CD4-positive, CD25-positive, alpha-beta regulatory T cell (primary cell): Measurements from ENCODE around the gene KCNQ1. TPM values are rescaled to one million over a fixed set of nuclear protein-coding genes. Genes with fewer than 3 reads are reported as not detected.

ENCODE experiments used
- ATAC-seq, 2 donors: fragments of 150-1000 bp; cut with Tn5 transposase; one replicate each; pipeline ENCODE4 v1.10.0; 2021; ENCODE audit warnings: low read depth in 2 of 2, moderate number of reproducible peaks in 2 of 2, moderate library complexity in 1 of 2
- DNase-seq, 3 donors: peaks; one replicate each; pipeline versions ENCODE4 v3.0.0 to v3.0.0-alpha.2; 2012 to 2022; ENCODE audit warnings: mixed read lengths in 1 of 3
- H3K27ac ChIP-seq: one replicate; pipeline ENCODE4 v1.7.0; 2013; ENCODE audit warnings: mild to moderate bottlenecking, low read length; ENCODE audit not compliant: insufficient read depth, poor library complexity, severe bottlenecking
- H3K27me3 ChIP-seq: one replicate; pipeline ENCODE4 v1.7.0; 2013; ENCODE audit warnings: low read length; ENCODE audit not compliant: control insufficient read depth, insufficient read depth
- H3K36me3 ChIP-seq: one replicate; pipeline ENCODE4 v1.7.0; 2013; ENCODE audit warnings: mild to moderate bottlenecking, low read length, moderate library complexity; ENCODE audit not compliant: control insufficient read depth, insufficient read depth
- H3K4me1 ChIP-seq: 2 replicates; pipeline ENCODE4 v1.7.0; 2013; ENCODE audit warnings: mild to moderate bottlenecking, low read length; ENCODE audit not compliant: insufficient read depth, control insufficient read depth, poor library complexity, severe bottlenecking
- H3K4me3 ChIP-seq: one replicate; pipeline ENCODE4 v1.7.0; 2013; ENCODE audit warnings: low read depth, mild to moderate bottlenecking, low read length, moderate library complexity
- H3K9me3 ChIP-seq, 2 experiments: 1 replicate in 1 of 2; 2 replicates in 1 of 2; pipeline ENCODE4 v1.7.0; 2013; ENCODE audit warnings: low read length in 2 of 2, mild to moderate bottlenecking in 1 of 2, moderate library complexity in 1 of 2; ENCODE audit not compliant: control insufficient read depth in 2 of 2
- H3K27ac Mint-ChIP-seq, 3 donors: one replicate each; pipeline ENCODE4 v1.8.0; 2020 to 2022; ENCODE audit warnings: mild to moderate bottlenecking in 3 of 3, mixed read lengths in 3 of 3, moderate library complexity in 2 of 3
- H3K27me3 Mint-ChIP-seq: one replicate; pipeline ENCODE4 v1.8.0; 2022; ENCODE audit warnings: mild to moderate bottlenecking, mixed read lengths
- H3K36me3 Mint-ChIP-seq: one replicate; pipeline ENCODE4 v1.8.0; 2020; ENCODE audit warnings: mixed read lengths
- H3K4me1 Mint-ChIP-seq, 4 donors: one replicate each; pipeline ENCODE4 v1.8.0; 2020 to 2022; ENCODE audit warnings: mixed read lengths in 4 of 4, mild to moderate bottlenecking in 1 of 4
- H3K4me3 Mint-ChIP-seq, 4 donors: one replicate each; pipeline ENCODE4 v1.8.0; 2020 to 2022; ENCODE audit warnings: mild to moderate bottlenecking in 4 of 4, mixed read lengths in 4 of 4, moderate library complexity in 3 of 4
- H3K9me3 Mint-ChIP-seq, 7 donors: one replicate each; pipeline ENCODE4 v1.8.0; 2020 to 2022; ENCODE audit warnings: mixed read lengths in 7 of 7, mild to moderate bottlenecking in 3 of 7, moderate library complexity in 2 of 7
- polyA plus RNA-seq, 4 donors: library from polyadenylated mRNA; unstranded; fragments of 300-500 nt; fragmentation: Illumina TruSeq; gene quantifications; one replicate each; pipeline ENCODE4 v1.2.3, GENCODE V29; 2021
- total RNA-seq: library from RNA; stranded (reverse); gene quantifications from one replicate; pipeline ENCODE4 v1.2.3, GENCODE V29; 2022

The KCNQ1 gene
- total and polyA plus RNA-seq, 5 donors from 2014 or later: 5.5 to 13.4 (median 6.8) TPM

GRCh38 chr11:2459016-2459725, 14.4 kb downstream of the KCNQ1 start:
- Mint-ChIP-seq H3K27me3 (peaks cover 6% of the 10 kb centered on the region), H3K4me1 (peaks cover 0 to 43% (median 8%) of the 10 kb centered on the region in 4 donors), H3K27ac (no peak overlapping the region), H3K9me3 (no peaks in the 10 kb centered on the region), H3K36me3 (peaks cover 7% of the 10 kb centered on the region), H3K4me3 (no peak overlapping the region)
- Histone ChIP-seq H3K4me3 (no peak overlapping the region), H3K27ac (no peak overlapping the region), H3K36me3 (no peaks in the 10 kb centered on the region), H3K27me3 (no peaks in the 10 kb centered on the region), H3K9me3 (no peaks in the 10 kb centered on the region), H3K4me1 (peaks cover 9% of the 10 kb centered on the region)
- no peak for ATAC-seq
- DNase-seq: no peak

GRCh38 chr11:2459796-2460531, 15.2 kb downstream of the KCNQ1 start:
- Histone ChIP-seq H3K4me1 (peaks cover 9% of the 10 kb centered on the region), H3K4me3 (no peak overlapping the region), H3K27me3 (no peaks in the 10 kb centered on the region), H3K36me3 (no peaks in the 10 kb centered on the region), H3K9me3 (no peaks in the 10 kb centered on the region), H3K27ac (no peak overlapping the region)
- Mint-ChIP-seq H3K9me3 (no peaks in the 10 kb centered on the region), H3K27me3 (peaks cover 6% of the 10 kb centered on the region), H3K4me1 (peaks cover 0 to 48% (median 6%) of the 10 kb centered on the region in 4 donors), H3K4me3 (no peak overlapping the region), H3K36me3 (peaks cover 4% of the 10 kb centered on the region), H3K27ac (no peak overlapping the region)
- ATAC-seq (no peak), DNase-seq (no peak)

DNA sequence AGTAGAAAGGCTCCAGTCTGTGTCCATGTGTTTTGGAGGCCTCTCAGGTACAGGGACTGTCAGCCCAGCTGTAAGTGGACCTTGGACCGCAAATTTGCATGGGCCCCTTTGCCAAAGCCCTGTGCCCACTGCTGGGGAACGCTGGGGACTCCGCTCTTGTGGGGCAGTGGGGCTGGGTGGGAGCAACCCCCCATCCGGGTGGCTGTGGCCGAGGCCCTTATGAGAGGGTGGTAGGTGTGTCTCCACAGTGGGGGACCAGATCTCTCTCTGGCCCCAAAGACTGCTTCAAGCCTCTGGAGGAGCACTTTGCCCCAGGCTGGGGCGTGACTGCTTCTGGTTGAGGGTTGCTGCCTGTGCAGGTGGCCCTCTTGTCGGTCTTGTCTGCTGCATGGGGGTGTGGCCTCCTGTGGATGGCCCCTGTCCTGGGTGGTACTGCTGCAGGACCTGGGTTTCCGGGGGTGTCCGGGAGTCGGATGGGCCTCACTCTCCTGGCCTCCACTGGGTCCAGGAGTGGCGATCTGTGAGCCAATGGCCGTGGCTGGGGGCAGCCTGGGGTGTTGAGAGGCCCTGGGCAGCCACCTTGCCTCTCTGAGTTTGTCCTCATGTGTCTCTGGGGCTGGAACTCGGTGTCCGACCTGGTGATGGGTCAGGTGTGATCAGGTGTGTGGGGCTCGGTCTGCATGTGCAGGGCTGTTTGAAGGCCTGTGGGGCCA, 15.9 kb downstream of the KCNQ1 start:
- Mint-ChIP-seq H3K4me1 (peaks cover 0 to 50% (median 5%) of the 10 kb centered on the region in 4 donors), H3K4me3 (no peak overlapping the region), H3K27me3 (peaks cover 6% of the 10 kb centered on the region), H3K36me3 (no peaks in the 10 kb centered on the region), H3K27ac (peak overlapping the region in 1 of 3 donors; percentile 62), H3K9me3 (no peaks in the 10 kb centered on the region)
- Histone ChIP-seq H3K9me3 (no peaks in the 10 kb centered on the region), H3K27ac (no peak overlapping the region), H3K36me3 (no peaks in the 10 kb centered on the region), H3K4me1 (peaks cover 9% of the 10 kb centered on the region), H3K4me3 (no peak overlapping the region), H3K27me3 (no peaks in the 10 kb centered on the region)
- DNase-seq: no peak
- no peak for ATAC-seq

DNA sequence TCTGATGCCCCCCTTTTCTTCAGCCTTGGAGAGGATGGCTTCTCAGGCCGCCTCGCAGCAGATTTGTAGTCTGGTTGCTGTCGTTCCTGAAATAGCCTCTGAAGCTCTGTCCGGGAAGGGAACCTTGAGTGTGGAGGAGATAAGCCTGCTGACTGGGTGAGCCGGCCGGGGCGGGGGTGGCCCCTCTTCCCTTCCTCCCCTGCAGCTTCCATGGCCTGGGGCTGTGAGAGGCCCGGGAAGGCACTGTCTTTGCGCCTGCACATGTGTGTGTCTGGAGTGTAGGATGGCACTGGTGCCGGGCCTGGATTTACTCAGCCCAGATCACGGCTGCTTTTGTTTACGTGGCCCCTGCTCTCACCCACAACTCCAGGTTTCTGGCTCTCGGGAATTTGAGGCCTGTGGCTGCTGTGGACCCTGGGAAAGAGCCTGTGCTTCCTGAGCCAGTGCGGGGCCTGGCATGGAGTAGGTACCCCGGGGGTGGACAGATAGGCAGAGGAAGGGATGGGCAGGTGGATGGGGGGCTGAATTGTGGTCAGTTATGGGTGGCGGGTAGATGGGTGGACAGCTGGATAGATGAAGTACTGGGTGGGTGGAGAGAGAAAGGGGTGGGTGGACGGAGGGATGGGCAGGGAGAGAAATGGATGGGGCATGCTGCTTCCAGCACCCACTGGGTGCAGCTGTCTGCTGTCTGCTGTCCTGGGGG, 16.6 kb downstream of the KCNQ1 start:
- H3K27ac Mint-ChIP-seq: peak overlapping the region in 1 of 3 donors; percentile 62
- no peak overlapping the region for H3K27ac ChIP-seq
- no peaks in the 10 kb centered on the region for H3K36me3 ChIP-seq
- H3K4me1 Mint-ChIP-seq: peaks cover 0 to 57% (median 7%) of the 10 kb centered on the region in 4 donors
- H3K9me3 Mint-ChIP-seq: no peaks in the 10 kb centered on the region
- ATAC-seq (no peak), DNase-seq (no peak)
- H3K4me3 Mint-ChIP-seq: no peak overlapping the region
- no peaks in the 10 kb centered on the region for H3K27me3 ChIP-seq
- no peak overlapping the region for H3K4me3 ChIP-seq
- no peaks in the 10 kb centered on the region for H3K9me3 ChIP-seq
- H3K36me3 Mint-ChIP-seq: no peaks in the 10 kb centered on the region
- peaks cover 6% of the 10 kb centered on the region for H3K27me3 Mint-ChIP-seq
- peaks cover 12% of the 10 kb centered on the region for H3K4me1 ChIP-seq

- no peak overlapping the region for H3K27ac ChIP-seq
- ATAC-seq (no peak), DNase-seq (no peak)
- Mint-ChIP-seq H3K4me1 (peaks cover 0 to 63% (median 11%) of the 10 kb centered on the region in 4 donors), H3K27me3 (peaks cover under 1% of the 10 kb centered on the region), H3K9me3 (no peaks in the 10 kb centered on the region), H3K4me3 (no peak overlapping the region), H3K36me3 (no peaks in the 10 kb centered on the region), H3K27ac (peak overlapping the region in 2 of 3 donors; percentile 52 to 60)
- no peaks in the 10 kb centered on the region for H3K36me3 ChIP-seq
- no peaks in the 10 kb centered on the region for H3K9me3 ChIP-seq
- H3K4me3 ChIP-seq: no peak overlapping the region
- no peaks in the 10 kb centered on the region for H3K27me3 ChIP-seq
- peaks cover 18% of the 10 kb centered on the region for H3K4me1 ChIP-seq
Observed at GRCh38 chr11:2461956-2462542, 17.2 kb downstream of the KCNQ1 start.

DNA sequence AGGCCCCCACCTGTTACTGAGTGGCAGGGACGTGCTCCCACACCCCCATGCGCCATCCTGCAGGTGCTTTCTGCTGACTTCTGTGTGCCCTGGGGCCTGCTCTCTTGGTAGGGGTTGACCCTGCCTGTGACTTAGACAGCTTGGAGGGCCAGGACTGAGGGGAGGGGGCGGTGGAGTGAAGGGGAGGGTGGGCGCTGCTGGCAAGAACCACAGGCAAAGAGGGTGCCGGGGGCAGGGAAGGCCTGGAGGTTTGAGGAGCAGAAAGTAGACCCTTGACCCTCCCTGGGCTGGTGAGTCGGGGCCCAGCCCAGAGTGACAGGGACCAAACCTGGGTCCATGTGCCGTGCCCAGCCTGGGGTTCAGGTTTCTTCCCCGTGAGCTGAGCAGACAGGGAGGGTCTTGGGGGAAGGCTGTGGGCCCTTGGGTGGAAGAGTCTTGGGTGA, 17.8 kb downstream of the KCNQ1 start:
- peaks cover 0 to 68% (median 15%) of the 10 kb centered on the region in 4 donors for H3K4me1 Mint-ChIP-seq
- H3K27me3 Mint-ChIP-seq: no peaks in the 10 kb centered on the region
- Histone ChIP-seq H3K4me3 (no peak overlapping the region), H3K27me3 (no peaks in the 10 kb centered on the region), H3K4me1 (peaks cover 23% of the 10 kb centered on the region), H3K9me3 (no peaks in the 10 kb centered on the region), H3K27ac (no peak overlapping the region), H3K36me3 (no peaks in the 10 kb centered on the region)
- no peaks in the 10 kb centered on the region for H3K36me3 Mint-ChIP-seq
- H3K27ac Mint-ChIP-seq: peak overlapping the region in 2 of 3 donors; percentile 46 to 52
- ATAC-seq (no peak), DNase-seq (no peak)
- H3K9me3 Mint-ChIP-seq: no peaks in the 10 kb centered on the region
- H3K4me3 Mint-ChIP-seq: peak overlapping the region in 1 of 4 donors; percentile 68
